Measurements from ENCODE around the gene SAMD9. TPM values are rescaled to one million over a fixed set of nuclear protein-coding genes. Genes with fewer than 3 reads are reported as not detected.

Gene SAMD9
- polyA plus RNA-seq, 1 donor (not counting 4 experiments of a cell fraction or from before 2014, with no cell fraction given), result 26.8 TPM

- H3K36me3 ChIP-seq (ENCODE audit: control insufficient read depth in 2 of 2, extremely low read depth in 1 of 2, insufficient read depth in 2 of 2, low read length in 2 of 2), result peaks cover 0 to 3% of the 10 kb centered on the region in 2 experiments
- no peak overlapping the region for H3K9ac ChIP-seq (ENCODE audit: control insufficient read depth, extremely low read depth, insufficient read depth, low read length)
- H3K4me1 ChIP-seq (ENCODE audit: control insufficient read depth, extremely low read depth, insufficient read depth, low read length), result no peaks in the 10 kb centered on the region
- H3K27ac ChIP-seq (ENCODE audit: control insufficient read depth, insufficient read depth, low read length), result no peak overlapping the region
- FAIRE-seq, result no peak
- dilution Hi-C loops (cut with MboI; ENCODE audit: extremely low pct_ligation_motif_present, low sequenced_read_pairs), result no loop called here
- H4K20me1 ChIP-seq (ENCODE audit: control insufficient read depth, extremely low read depth, insufficient read depth, low read length), result no peaks in the 10 kb centered on the region
- H3K4me3 ChIP-seq (ENCODE audit: control insufficient read depth in 2 of 3, extremely low read depth in 1 of 3, insufficient read depth in 2 of 3, low read depth in 1 of 3, low read length in 3 of 3), result no peak overlapping the region
- no peak for DNase-seq (ENCODE audit: low read depth, low spot score)
- TF ChIP-seq EZH2 (IDR thresholded peaks at IDR 0.05; ENCODE audit: low read length), result no peak
- TF ChIP-seq CTCF (optimal IDR thresholded peaks at IDR 0.05 in 1 of 3, IDR thresholded peaks at IDR 0.05 in 1 of 3, conservative IDR thresholded peaks at IDR 0.05 in 1 of 3; ENCODE audit: extremely low read depth in 1 of 3, insufficient read depth in 2 of 3, low read length in 3 of 3), result no peak
- H3K79me2 ChIP-seq (ENCODE audit: control insufficient read depth, insufficient read depth, low read length), result no peaks in the 10 kb centered on the region
- H3K9me1 ChIP-seq (ENCODE audit: control insufficient read depth, extremely low read depth, insufficient read depth, low read length), result no peaks in the 10 kb centered on the region
- H3K27me3 ChIP-seq (ENCODE audit: control insufficient read depth, extremely low read depth, insufficient read depth, low read length), result no peaks in the 10 kb centered on the region
- no peak overlapping the region for H3K4me2 ChIP-seq (ENCODE audit: control insufficient read depth, extremely low read depth, insufficient read depth, low read depth, low read length)
- H2AFZ ChIP-seq (ENCODE audit: control insufficient read depth, low read length), result no peak overlapping the region
- no peaks in the 10 kb centered on the region for H3K9me3 ChIP-seq (ENCODE audit: control insufficient read depth, low read depth, low read length)
These were observed 20.8 kb upstream of the SAMD9 start for GRCh38 chr7:93138576-93138975.

GRCh38 chr7:93133005-93133404, 15.2 kb upstream of the SAMD9 start:
- TF ChIP-seq EZH2 (IDR thresholded peaks at IDR 0.05; ENCODE audit: low read length), result no peak
- TF ChIP-seq CTCF (optimal IDR thresholded peaks at IDR 0.05 in 1 of 3, IDR thresholded peaks at IDR 0.05 in 1 of 3, conservative IDR thresholded peaks at IDR 0.05 in 1 of 3; ENCODE audit: extremely low read depth in 1 of 3, insufficient read depth in 2 of 3, low read length in 3 of 3), result no peak
- DNase-seq (ENCODE audit: low read depth, low spot score), result no peak
- Histone ChIP-seq H3K36me3 (ENCODE audit: control insufficient read depth in 2 of 2, extremely low read depth in 1 of 2, insufficient read depth in 2 of 2, low read length in 2 of 2) (peaks cover 0 to 1% of the 10 kb centered on the region in 2 experiments), H4K20me1 (ENCODE audit: control insufficient read depth, extremely low read depth, insufficient read depth, low read length) (no peaks in the 10 kb centered on the region), H3K4me1 (ENCODE audit: control insufficient read depth, extremely low read depth, insufficient read depth, low read length) (no peaks in the 10 kb centered on the region), H3K4me3 (ENCODE audit: control insufficient read depth in 2 of 3, extremely low read depth in 1 of 3, insufficient read depth in 2 of 3, low read depth in 1 of 3, low read length in 3 of 3) (no peak overlapping the region), H3K9me3 (ENCODE audit: control insufficient read depth, low read depth, low read length) (no peaks in the 10 kb centered on the region), H2AFZ (ENCODE audit: control insufficient read depth, low read length) (no peak overlapping the region), H3K9ac (ENCODE audit: control insufficient read depth, extremely low read depth, insufficient read depth, low read length) (no peak overlapping the region), H3K27ac (ENCODE audit: control insufficient read depth, insufficient read depth, low read length) (no peak overlapping the region), H3K4me2 (ENCODE audit: control insufficient read depth, extremely low read depth, insufficient read depth, low read depth, low read length) (no peak overlapping the region), H3K79me2 (ENCODE audit: control insufficient read depth, insufficient read depth, low read length) (no peaks in the 10 kb centered on the region), H3K27me3 (ENCODE audit: control insufficient read depth, extremely low read depth, insufficient read depth, low read length) (no peaks in the 10 kb centered on the region), H3K9me1 (ENCODE audit: control insufficient read depth, extremely low read depth, insufficient read depth, low read length) (no peaks in the 10 kb centered on the region)
- dilution Hi-C loops (cut with MboI; ENCODE audit: extremely low pct_ligation_motif_present, low sequenced_read_pairs), result no loop called here
- FAIRE-seq, result no peak

Measured in keratinocyte (primary cell).